GM12801 (cell line): Measurements from ENCODE around the gene BNIP5.

ENCODE experiments used
- TF ChIP-seq, protein P1 (sequence below): IDR thresholded peaks from one replicate; pipeline ENCODE4 v1.5.1; 2011; ENCODE audit warnings: control low read depth; ENCODE audit not compliant: insufficient read length; ENCODE audit errors: extremely low read depth

BNIP5 gene

DNA sequence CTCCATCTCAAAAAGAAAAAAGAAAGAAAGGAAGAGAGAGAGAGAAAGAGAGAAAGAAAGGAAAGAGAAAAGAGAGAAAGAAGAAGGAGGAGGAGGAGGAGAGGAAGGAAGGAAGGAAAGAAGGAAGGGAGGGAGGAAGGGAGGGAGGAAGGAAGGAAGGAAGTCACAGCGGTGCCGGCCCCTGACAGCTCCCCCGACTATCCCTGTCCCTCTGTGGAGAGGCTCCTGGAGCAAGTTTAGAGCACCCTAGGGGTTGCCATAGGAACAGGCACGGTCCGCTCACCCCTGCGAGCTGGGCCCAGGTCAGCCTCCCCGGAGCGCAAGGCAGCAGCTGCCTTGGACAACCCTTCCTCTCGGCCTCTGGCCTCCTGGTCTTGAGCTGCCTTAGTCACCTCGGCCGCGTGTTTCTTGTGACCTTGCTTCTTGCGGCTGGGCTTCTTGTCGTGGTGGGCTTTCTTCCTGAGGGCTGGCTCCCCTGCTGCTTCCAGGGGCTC is 6.8 kb downstream of the BNIP5 start:
- TF ChIP-seq, protein P1, sequence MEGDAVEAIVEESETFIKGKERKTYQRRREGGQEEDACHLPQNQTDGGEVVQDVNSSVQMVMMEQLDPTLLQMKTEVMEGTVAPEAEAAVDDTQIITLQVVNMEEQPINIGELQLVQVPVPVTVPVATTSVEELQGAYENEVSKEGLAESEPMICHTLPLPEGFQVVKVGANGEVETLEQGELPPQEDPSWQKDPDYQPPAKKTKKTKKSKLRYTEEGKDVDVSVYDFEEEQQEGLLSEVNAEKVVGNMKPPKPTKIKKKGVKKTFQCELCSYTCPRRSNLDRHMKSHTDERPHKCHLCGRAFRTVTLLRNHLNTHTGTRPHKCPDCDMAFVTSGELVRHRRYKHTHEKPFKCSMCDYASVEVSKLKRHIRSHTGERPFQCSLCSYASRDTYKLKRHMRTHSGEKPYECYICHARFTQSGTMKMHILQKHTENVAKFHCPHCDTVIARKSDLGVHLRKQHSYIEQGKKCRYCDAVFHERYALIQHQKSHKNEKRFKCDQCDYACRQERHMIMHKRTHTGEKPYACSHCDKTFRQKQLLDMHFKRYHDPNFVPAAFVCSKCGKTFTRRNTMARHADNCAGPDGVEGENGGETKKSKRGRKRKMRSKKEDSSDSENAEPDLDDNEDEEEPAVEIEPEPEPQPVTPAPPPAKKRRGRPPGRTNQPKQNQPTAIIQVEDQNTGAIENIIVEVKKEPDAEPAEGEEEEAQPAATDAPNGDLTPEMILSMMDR: no peak

DNA sequence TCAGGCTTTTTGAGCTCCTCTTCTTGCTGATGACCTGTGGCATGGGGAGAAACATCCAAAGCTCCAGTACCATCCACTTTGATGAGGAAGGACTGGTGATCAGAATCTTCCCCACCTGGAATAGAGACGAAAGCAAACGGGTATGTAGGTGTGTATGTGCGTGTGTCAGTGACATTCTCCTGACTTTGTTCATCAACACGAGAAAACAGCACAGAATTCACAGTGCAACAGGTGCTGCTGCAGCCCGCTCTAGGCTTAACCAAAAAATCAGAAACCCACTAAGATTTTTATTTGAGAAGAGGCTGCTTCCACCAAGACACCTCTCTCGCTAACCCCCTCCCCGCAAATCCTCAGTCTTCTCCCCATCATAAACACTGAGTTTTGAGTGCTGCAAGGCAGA is 8.1 kb downstream of the BNIP5 start:
- TF ChIP-seq, protein P1: no peak

DNA sequence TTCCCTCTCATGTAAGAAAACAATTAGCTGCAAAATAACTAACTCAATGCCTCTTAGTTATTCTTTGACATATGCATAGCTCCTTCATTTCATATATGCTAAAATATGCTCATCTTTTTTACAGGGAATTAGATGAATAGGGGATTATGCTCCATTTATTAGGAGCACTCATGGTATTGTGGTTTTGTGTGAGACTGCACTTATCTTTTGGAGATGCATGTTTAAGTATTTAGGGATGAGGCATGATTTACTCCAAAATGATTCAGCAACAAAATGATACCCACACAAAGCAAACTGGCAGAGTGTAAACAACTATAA is 8.8 kb downstream of the BNIP5 start:
- TF ChIP-seq, protein P1: no peak

DNA sequence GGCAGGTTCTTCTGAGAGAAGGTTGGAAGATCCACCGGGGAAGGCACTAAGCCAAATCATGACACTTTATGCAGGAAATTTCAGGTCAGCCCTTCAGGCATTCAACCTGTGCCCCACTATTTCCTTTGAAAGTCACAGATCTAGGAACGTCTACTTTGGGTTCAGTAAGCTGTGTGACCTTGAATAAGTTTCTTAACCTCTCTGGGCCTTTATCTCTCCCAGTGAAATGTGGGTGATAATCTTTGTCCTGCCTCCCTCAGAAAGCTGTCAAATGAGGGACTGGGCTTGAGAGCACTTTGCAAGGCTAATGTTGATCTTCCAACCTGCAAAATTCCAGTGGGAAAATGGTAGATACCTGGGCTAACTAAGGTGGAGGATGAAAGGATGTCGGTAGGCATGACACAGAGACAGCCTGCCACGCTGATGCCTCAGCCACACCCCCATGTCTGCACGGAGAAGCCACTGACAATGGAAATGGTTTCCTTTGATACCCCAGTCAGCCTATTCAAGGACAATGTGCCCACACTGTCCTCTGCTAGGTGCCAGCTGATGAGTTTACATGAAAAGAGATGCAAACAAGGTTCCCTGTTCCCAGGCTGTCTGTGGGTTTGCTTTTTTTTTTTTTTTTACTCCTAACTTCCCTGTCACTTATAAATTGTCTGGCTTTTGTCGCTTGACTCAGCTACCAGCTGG is 9.3 kb downstream of the BNIP5 start:
- TF ChIP-seq, protein P1: no peak

DNA sequence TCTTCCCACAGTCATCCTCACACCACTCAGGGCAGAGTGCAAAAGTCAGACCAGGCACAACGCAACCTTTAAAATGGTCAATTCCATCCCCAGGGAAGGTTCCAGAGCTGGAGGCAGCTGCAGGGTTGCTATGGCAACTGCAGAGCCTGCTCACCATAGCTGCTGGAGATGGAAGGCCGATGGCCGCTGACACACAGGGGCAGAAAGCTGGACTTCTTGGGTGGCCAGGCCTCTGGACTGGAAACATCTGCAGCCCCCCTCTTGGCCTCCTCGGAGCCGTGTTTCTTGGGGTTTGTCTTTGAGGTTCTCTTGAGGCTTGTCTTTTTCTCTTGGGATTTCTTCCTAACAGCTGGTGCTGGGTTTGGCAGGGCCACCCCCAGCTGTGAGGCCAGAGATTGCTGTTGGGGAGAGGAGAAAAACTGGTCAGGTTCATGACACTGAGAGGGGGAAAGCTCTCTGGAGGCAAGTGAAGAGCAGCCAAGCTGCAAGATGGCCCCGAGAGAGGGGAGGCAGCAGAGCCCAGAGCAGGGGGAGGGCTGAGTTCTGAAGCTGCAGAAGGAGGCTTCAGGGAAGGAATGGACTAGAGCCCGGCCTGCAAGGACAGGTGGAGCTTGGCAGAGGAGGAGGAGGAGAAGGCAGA is 10.2 kb downstream of the BNIP5 start:
- TF ChIP-seq, protein P1: no peak

DNA sequence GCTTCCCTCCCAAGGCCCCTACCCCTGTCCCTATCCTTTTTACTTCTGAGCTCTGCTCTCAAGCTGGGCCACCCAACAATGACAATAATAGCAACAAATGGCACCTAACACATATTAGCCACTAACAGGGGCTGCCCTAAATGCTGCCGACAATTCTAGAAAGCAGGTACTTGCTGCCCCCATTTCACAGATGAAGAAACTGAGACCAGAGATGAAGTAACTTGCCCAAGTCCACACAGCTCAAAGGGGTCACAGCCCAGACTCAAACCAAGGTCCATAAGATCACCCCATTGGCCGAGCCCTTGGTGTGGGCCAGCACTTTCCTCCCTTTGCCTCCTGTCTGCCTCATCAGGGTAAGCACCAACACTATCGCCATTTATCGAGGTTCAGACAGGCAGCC is 12.0 kb downstream of the BNIP5 start:
- TF ChIP-seq, protein P1: no peak

DNA sequence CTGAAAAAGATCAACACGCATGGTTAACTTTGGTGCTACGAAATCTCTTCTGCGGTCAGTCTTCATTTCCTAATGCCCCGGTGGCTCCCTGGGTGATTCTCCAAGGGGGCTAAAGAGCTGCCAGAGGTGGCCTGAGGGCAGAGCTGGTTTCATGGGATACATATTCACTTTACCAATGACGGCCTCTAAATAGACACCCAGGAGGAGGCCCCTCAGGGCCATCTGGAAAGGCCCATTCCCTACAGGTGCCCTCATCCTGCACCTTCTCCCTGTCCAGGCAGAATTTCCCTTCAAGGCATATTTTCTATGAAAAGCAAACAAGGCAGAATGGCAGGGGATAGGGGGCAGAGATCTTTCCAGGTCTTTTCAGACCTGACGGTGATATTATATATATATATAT is 12.5 kb downstream of the BNIP5 start:
- TF ChIP-seq, protein P1: no peak
